HepG2 (cell line): Measurements from ENCODE around the gene HYPK. TPM values are rescaled to one million over a fixed set of nuclear protein-coding genes. Genes with fewer than 3 reads are reported as not detected.

ENCODE experiments used
- BORCS8-MEF2B ChIP-seq: sonication (generic); formaldehyde crosslinking; IDR thresholded peaks from 2 replicates; pipeline ENCODE4 v1.8.0; 2022; ENCODE audit warnings: mild to moderate bottlenecking, missing genetic modification reagents
- GATA4 ChIP-seq: sonication (generic); IDR thresholded peaks from 2 replicates; pipeline ENCODE4 v1.6.1; 2016; ENCODE audit warnings: antibody characterized with exemption, low read depth, borderline replicate concordance
- KLF9 ChIP-seq: IDR thresholded peaks from 2 replicates; pipeline ENCODE4 v1.6.1; 2016; ENCODE audit warnings: low read depth
- NONO ChIP-seq, 2 experiments: fragments of 450-650 bp in 1 of 2; sonication (generic) in 1 of 2; formaldehyde crosslinking in 1 of 2; IDR thresholded peaks in 1 of 2; conservative IDR thresholded peaks in 1 of 2; 2 replicates each; pipeline versions ENCODE4 v1.6.1 to v1.8.0; 2017 to 2022; ENCODE audit warnings: mild to moderate bottlenecking in 1 of 2, missing genetic modification reagents in 1 of 2, moderate library complexity in 1 of 2
- POLR2AphosphoS5 ChIP-seq: IDR thresholded peaks from 2 replicates; pipeline ENCODE4 v1.6.1; 2012; ENCODE audit warnings: low read depth, low read length
- SPEN ChIP-seq: sonication (generic); formaldehyde crosslinking; IDR thresholded peaks from 2 replicates; pipeline ENCODE4 v1.5.1; 2020; ENCODE audit warnings: low read depth, mild to moderate bottlenecking, missing genetic modification reagents
- ZBTB7B ChIP-seq: sonication (generic); formaldehyde crosslinking; IDR thresholded peaks from 2 replicates; pipeline ENCODE4 v1.4.0; 2020; ENCODE audit warnings: missing genetic modification reagents
- ZFP90 ChIP-seq: sonication (generic); formaldehyde crosslinking; IDR thresholded peaks from 2 replicates; pipeline ENCODE4 v1.8.0; 2022; ENCODE audit warnings: missing genetic modification reagents, mild to moderate bottlenecking, inconsistent platforms, borderline replicate concordance
- ZNF879 ChIP-seq: sonication (generic); formaldehyde crosslinking; IDR thresholded peaks from 2 replicates; pipeline ENCODE4 v1.8.1; 2023; ENCODE audit warnings: missing genetic modification reagents
- polyA plus RNA-seq, 8 experiments: library from polyadenylated mRNA; depleted of rRNA in 3 of 8; stranded (reverse) in 7 of 8; unstranded in 1 of 8; fragments of >200 nt; fragmentation: Illumina TruSeq in 4 of 8; extraction: Trizol in 4 of 8; gene quantifications; 2 replicates each; pipeline versions ENCODE4 v1.2.1 to v1.2.3, GENCODE V29; 2011 to 2016; ENCODE audit warnings: low read depth in 4 of 8, missing spikeins in 1 of 8, mixed read lengths in 1 of 8; ENCODE audit not compliant: insufficient read depth in 1 of 8
- total RNA-seq, 5 experiments: library from RNA; depleted of rRNA; stranded (reverse); fragments of >200 nt; fragmentation: Illumina TruSeq; extraction: Trizol; gene quantifications; 2 replicates each; pipeline ENCODE4 v1.2.3, GENCODE V29; 2016; ENCODE audit warnings: low read depth in 1 of 5
- TF ChIP-seq, protein P1 (sequence below), 2 experiments: fragments of 450-650 bp in 1 of 2; sonication (generic) in 1 of 2; formaldehyde crosslinking in 1 of 2; IDR thresholded peaks; 2 replicates each; pipeline versions ENCODE4 v1.6.1 to v1.8.0; 2016 to 2022; ENCODE audit warnings: antibody characterized with exemption in 1 of 2, mild to moderate bottlenecking in 1 of 2, missing genetic modification reagents in 1 of 2
- TF ChIP-seq, protein P2 (sequence below): sonication (generic); formaldehyde crosslinking; IDR thresholded peaks from 2 replicates; pipeline ENCODE4 v1.5.0; 2020; ENCODE audit warnings: mild to moderate bottlenecking, missing genetic modification reagents, borderline replicate concordance
- TF ChIP-seq, protein P3 (sequence below): sonication (generic); formaldehyde crosslinking; conservative IDR thresholded peaks from 2 replicates; pipeline ENCODE4 v1.8.1; 2023; ENCODE audit warnings: missing genetic modification reagents

Gene HYPK
- total and polyA plus RNA-seq, 2 of the 13 experiments (the other 11 are each of a cell fraction or from before 2014, with no cell fraction given), result 13.5 to 16.5 TPM

DNA sequence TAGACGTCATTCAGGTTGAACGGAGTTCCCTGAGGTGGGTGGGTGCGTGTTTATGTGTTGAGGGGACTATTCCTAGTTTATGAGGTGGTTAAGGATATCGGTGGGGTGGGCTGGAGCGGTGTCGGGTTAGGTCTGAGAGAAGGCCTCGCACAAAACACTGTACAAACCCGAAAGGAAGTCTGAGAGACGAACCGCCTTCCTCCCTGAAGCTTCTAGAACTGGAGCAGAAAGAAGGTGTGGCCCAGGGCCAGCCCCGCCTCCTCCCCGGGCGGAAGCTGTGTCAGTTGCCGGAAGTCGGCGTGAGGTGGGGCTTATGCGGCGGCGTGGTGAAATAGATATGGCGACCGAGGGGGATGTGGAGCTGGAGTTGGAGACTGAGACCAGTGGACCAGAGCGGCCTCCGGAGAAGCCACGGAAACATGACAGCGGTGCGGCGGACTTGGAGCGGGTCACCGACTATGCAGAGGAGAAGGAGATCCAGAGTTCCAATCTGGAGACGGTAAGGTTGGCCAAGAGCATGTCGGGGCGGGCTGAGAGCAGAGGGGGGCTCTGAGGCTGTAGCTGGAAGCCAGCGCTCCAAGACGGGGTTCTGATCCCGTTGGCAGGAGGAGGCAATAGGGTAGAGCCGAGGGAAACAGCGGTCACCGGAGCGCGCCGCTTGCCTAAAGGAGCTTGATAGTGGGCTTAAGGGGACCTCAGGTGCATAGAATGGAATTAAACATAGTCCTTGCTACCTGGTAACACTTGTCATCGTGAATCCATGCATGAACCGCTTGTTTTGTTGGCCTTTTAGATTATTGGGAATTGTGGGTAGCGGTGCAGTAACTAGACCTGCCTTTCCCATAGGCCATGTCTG lies at the start of gene HYPK (continued):
- TF ChIP-seq, protein P1, sequence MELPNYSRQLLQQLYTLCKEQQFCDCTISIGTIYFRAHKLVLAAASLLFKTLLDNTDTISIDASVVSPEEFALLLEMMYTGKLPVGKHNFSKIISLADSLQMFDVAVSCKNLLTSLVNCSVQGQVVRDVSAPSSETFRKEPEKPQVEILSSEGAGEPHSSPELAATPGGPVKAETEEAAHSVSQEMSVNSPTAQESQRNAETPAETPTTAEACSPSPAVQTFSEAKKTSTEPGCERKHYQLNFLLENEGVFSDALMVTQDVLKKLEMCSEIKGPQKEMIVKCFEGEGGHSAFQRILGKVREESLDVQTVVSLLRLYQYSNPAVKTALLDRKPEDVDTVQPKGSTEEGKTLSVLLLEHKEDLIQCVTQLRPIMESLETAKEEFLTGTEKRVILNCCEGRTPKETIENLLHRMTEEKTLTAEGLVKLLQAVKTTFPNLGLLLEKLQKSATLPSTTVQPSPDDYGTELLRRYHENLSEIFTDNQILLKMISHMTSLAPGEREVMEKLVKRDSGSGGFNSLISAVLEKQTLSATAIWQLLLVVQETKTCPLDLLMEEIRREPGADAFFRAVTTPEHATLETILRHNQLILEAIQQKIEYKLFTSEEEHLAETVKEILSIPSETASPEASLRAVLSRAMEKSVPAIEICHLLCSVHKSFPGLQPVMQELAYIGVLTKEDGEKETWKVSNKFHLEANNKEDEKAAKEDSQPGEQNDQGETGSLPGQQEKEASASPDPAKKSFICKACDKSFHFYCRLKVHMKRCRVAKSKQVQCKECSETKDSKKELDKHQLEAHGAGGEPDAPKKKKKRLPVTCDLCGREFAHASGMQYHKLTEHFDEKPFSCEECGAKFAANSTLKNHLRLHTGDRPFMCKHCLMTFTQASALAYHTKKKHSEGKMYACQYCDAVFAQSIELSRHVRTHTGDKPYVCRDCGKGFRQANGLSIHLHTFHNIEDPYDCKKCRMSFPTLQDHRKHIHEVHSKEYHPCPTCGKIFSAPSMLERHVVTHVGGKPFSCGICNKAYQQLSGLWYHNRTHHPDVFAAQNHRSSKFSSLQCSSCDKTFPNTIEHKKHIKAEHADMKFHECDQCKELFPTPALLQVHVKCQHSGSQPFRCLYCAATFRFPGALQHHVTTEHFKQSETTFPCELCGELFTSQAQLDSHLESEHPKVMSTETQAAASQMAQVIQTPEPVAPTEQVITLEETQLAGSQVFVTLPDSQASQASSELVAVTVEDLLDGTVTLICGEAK (IDR thresholded peaks at IDR 0.05), result peak; percentile 45
- TF ChIP-seq, protein P1 (CRISPR knock-in tag; IDR thresholded peaks at IDR 0.05), result peak; percentile 72; the same call in 1 of the 2 replicates
- no peak for TF ChIP-seq ZBTB7B (CRISPR knock-in tag)
- TF ChIP-seq KLF9 (CRISPR knock-in tag), result no peak
- TF ChIP-seq, protein P2, sequence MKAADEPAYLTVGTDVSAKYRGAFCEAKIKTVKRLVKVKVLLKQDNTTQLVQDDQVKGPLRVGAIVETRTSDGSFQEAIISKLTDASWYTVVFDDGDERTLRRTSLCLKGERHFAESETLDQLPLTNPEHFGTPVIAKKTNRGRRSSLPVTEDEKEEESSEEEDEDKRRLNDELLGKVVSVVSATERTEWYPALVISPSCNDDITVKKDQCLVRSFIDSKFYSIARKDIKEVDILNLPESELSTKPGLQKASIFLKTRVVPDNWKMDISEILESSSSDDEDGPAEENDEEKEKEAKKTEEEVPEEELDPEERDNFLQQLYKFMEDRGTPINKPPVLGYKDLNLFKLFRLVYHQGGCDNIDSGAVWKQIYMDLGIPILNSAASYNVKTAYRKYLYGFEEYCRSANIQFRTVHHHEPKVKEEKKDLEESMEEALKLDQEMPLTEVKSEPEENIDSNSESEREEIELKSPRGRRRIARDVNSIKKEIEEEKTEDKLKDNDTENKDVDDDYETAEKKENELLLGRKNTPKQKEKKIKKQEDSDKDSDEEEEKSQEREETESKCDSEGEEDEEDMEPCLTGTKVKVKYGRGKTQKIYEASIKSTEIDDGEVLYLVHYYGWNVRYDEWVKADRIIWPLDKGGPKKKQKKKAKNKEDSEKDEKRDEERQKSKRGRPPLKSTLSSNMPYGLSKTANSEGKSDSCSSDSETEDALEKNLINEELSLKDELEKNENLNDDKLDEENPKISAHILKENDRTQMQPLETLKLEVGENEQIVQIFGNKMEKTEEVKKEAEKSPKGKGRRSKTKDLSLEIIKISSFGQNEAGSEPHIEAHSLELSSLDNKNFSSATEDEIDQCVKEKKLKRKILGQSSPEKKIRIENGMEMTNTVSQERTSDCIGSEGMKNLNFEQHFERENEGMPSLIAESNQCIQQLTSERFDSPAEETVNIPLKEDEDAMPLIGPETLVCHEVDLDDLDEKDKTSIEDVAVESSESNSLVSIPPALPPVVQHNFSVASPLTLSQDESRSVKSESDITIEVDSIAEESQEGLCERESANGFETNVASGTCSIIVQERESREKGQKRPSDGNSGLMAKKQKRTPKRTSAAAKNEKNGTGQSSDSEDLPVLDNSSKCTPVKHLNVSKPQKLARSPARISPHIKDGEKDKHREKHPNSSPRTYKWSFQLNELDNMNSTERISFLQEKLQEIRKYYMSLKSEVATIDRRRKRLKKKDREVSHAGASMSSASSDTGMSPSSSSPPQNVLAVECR (CRISPR knock-in tag), result peak; percentile 85; the same call in 1 of the 2 replicates
- peak; percentile 95 for TF ChIP-seq POLR2AphosphoS5
- peak; percentile 76; the same call in 1 of the 2 replicates for TF ChIP-seq BORCS8-MEF2B
- TF ChIP-seq ZNF879, result no peak
- no peak for TF ChIP-seq ZFP90
- peak; percentile 26; the same call in 1 of the 2 replicates for TF ChIP-seq SPEN (CRISPR knock-in tag)
- no peak for TF ChIP-seq NONO (IDR thresholded peaks at IDR 0.05)
- TF ChIP-seq NONO (CRISPR knock-in tag; conservative IDR thresholded peaks at IDR 0.05), result peak; percentile 81
- no peak for TF ChIP-seq GATA4
- TF ChIP-seq, protein P3, sequence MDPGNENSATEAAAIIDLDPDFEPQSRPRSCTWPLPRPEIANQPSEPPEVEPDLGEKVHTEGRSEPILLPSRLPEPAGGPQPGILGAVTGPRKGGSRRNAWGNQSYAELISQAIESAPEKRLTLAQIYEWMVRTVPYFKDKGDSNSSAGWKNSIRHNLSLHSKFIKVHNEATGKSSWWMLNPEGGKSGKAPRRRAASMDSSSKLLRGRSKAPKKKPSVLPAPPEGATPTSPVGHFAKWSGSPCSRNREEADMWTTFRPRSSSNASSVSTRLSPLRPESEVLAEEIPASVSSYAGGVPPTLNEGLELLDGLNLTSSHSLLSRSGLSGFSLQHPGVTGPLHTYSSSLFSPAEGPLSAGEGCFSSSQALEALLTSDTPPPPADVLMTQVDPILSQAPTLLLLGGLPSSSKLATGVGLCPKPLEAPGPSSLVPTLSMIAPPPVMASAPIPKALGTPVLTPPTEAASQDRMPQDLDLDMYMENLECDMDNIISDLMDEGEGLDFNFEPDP (CRISPR knock-in tag), result 0 out of 2 replicates have a peak, but pooled peaks have one; percentile 53
